ENCODE measurements around the gene TELO2. TPM values are rescaled to one million over a fixed set of nuclear protein-coding genes. Genes with fewer than 3 reads are reported as not detected.

The TELO2 gene
- total RNA-seq, 1 experiment from 2014 or later: 85.4 TPM

DNA sequence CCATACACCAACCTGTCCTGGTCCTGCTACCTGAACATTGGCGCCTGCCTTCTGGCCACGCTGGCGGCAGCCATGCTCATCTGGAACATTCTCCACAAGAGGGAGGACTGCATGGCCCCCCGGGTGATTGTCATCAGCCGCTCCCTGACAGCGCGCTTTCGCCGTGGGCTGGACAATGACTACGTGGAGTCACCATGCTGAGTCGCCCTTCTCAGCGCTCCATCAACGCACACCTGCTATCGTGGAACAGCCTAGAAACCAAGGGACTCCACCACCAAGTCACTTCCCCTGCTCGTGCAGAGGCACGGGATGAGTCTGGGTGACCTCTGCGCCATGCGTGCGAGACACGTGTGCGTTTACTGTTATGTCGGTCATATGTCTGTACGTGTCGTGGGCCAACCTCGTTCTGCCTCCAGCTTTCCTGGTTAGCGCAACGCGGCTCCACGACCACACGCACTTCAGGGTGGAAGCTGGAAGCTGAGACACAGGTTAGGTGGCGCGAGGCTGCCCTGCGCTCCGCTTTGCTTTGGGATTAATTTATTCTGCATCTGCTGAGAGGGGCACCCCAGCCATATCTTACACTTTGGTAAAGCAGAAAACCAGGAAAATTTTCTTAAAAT, 61.8 kb downstream of the TELO2 start:
- no TSS peak for BruUV-seq (replicated peaks)
- no peak overlapping the region for H3K27ac Mint-ChIP-seq (ENCODE audit: unreplicated experiment)
- no peaks in the 10 kb centered on the region for H3K36me3 Mint-ChIP-seq (ENCODE audit: insufficient read depth, unreplicated experiment)
- H3K4me3 Mint-ChIP-seq (ENCODE audit: low read depth, unreplicated experiment): no peak overlapping the region
- intact Hi-C loops (cut with micrococcal nuclease; ENCODE audit: unreplicated experiment): no loop called here
- no peaks in the 10 kb centered on the region for H3K27me3 Mint-ChIP-seq (ENCODE audit: unreplicated experiment)
- TF ChIP-seq, protein P1, sequence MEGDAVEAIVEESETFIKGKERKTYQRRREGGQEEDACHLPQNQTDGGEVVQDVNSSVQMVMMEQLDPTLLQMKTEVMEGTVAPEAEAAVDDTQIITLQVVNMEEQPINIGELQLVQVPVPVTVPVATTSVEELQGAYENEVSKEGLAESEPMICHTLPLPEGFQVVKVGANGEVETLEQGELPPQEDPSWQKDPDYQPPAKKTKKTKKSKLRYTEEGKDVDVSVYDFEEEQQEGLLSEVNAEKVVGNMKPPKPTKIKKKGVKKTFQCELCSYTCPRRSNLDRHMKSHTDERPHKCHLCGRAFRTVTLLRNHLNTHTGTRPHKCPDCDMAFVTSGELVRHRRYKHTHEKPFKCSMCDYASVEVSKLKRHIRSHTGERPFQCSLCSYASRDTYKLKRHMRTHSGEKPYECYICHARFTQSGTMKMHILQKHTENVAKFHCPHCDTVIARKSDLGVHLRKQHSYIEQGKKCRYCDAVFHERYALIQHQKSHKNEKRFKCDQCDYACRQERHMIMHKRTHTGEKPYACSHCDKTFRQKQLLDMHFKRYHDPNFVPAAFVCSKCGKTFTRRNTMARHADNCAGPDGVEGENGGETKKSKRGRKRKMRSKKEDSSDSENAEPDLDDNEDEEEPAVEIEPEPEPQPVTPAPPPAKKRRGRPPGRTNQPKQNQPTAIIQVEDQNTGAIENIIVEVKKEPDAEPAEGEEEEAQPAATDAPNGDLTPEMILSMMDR (IDR thresholded peaks at IDR 0.05; ENCODE audit: unreplicated experiment): no peak
- no peaks in the 10 kb centered on the region for H3K4me1 Mint-ChIP-seq (ENCODE audit: low read depth, unreplicated experiment)
- no peaks in the 10 kb centered on the region for H3K9me3 Mint-ChIP-seq (ENCODE audit: low read depth, unreplicated experiment)
- no peak for DNase-seq
- CTCF ChIA-PET: no interaction called here

DNA sequence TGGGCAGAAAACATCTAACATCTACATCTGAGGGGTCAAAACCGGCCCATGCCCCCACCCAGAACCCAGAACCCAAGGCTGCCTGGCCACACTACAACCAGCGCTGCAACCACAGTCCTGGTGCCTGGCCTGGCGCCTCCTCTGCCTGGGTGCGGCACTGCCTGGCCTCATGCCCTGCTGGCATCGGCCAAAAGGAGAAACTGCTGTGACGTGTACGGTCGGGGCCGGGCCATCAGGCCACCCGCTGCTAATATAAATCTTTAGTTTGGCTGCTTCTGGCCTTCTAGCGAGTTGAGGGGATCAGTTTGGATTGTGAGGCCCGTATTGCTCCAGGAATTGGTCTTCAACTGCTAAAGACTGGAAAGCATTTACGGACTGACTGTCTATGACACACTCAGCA, 63.1 kb downstream of the TELO2 start:
- intact Hi-C loops (cut with micrococcal nuclease; ENCODE audit: unreplicated experiment): no loop called here
- H3K27me3 Mint-ChIP-seq (ENCODE audit: unreplicated experiment): no peaks in the 10 kb centered on the region
- DNase-seq: no peak
- CTCF ChIA-PET: no interaction called here
- TF ChIP-seq, protein P1 (IDR thresholded peaks at IDR 0.05; ENCODE audit: unreplicated experiment): no peak
- H3K36me3 Mint-ChIP-seq (ENCODE audit: insufficient read depth, unreplicated experiment): peaks cover 4% of the 10 kb centered on the region
- no TSS peak for BruUV-seq (replicated peaks)
- no peak overlapping the region for H3K27ac Mint-ChIP-seq (ENCODE audit: unreplicated experiment)
- H3K9me3 Mint-ChIP-seq (ENCODE audit: low read depth, unreplicated experiment): no peaks in the 10 kb centered on the region
- H3K4me3 Mint-ChIP-seq (ENCODE audit: low read depth, unreplicated experiment): no peak overlapping the region
- H3K4me1 Mint-ChIP-seq (ENCODE audit: low read depth, unreplicated experiment): no peaks in the 10 kb centered on the region

DNA sequence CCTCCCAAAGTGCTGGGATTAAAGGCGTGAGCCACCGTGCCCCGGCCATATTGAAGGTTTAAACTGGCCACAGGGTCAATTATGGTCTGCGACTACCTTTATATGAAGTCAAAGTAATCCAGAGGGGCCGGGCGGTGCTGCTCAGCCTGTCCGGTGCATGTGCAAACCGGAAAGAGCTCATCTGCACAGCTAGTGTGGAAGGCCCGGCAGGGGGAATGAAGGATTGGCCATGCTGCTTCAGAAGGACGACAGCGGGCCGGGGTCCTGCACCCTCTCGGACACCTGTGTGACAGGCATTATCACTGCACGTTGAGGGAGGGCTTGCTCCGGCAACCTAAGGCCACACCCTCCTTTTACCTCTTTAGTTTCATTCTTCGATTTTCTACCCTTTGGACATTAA, 63.9 kb downstream of the TELO2 start:
- Mint-ChIP-seq H3K27me3 (ENCODE audit: unreplicated experiment) (no peaks in the 10 kb centered on the region), H3K4me3 (ENCODE audit: low read depth, unreplicated experiment) (no peak overlapping the region), H3K9me3 (ENCODE audit: low read depth, unreplicated experiment) (no peaks in the 10 kb centered on the region), H3K27ac (ENCODE audit: unreplicated experiment) (no peak overlapping the region), H3K4me1 (ENCODE audit: low read depth, unreplicated experiment) (no peaks in the 10 kb centered on the region), H3K36me3 (ENCODE audit: insufficient read depth, unreplicated experiment) (peaks cover 9% of the 10 kb centered on the region)
- no peak for DNase-seq
- CTCF ChIA-PET: no interaction called here
- intact Hi-C loops (cut with micrococcal nuclease; ENCODE audit: unreplicated experiment): no loop called here
- TF ChIP-seq, protein P1 (IDR thresholded peaks at IDR 0.05; ENCODE audit: unreplicated experiment): no peak
- no TSS peak for BruUV-seq (replicated peaks)

DNA sequence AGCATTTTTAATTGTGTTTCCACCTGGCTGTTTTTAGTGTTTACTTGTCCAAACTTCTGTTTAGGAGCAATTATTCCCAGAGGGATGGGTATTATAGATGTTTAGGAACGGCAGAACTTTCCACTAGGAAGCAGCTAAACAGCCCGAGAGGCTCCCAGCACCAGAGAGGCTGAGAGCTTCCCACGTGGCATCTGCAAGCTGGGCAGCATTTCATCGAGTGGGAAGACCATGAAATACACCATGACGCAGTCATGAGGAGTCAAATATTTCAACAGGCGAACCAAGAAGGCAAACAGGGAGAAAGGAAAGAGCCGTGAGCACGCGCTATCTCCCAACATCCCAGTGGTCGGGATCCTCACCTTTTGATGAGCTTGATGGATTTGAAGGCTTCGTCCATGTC, 64.4 kb downstream of the TELO2 start:
- no peak overlapping the region for H3K27ac Mint-ChIP-seq (ENCODE audit: unreplicated experiment)
- peaks cover 9% of the 10 kb centered on the region for H3K36me3 Mint-ChIP-seq (ENCODE audit: insufficient read depth, unreplicated experiment)
- no peak for DNase-seq
- no peaks in the 10 kb centered on the region for H3K4me1 Mint-ChIP-seq (ENCODE audit: low read depth, unreplicated experiment)
- no peaks in the 10 kb centered on the region for H3K27me3 Mint-ChIP-seq (ENCODE audit: unreplicated experiment)
- intact Hi-C loops (cut with micrococcal nuclease; ENCODE audit: unreplicated experiment): no loop called here
- BruUV-seq (replicated peaks): no TSS peak
- TF ChIP-seq, protein P1 (IDR thresholded peaks at IDR 0.05; ENCODE audit: unreplicated experiment): no peak
- no peaks in the 10 kb centered on the region for H3K9me3 Mint-ChIP-seq (ENCODE audit: low read depth, unreplicated experiment)
- CTCF ChIA-PET: no interaction called here
- H3K4me3 Mint-ChIP-seq (ENCODE audit: low read depth, unreplicated experiment): no peak overlapping the region
